IMR-90 (cell line): Measurements from ENCODE around the gene TEX13B. TPM values are rescaled to one million over a fixed set of nuclear protein-coding genes. Genes with fewer than 3 reads are reported as not detected.
A peak's percentile ranks its signal among the peaks of the same experiment; 100 is the strongest.

ENCODE experiments used
- ATAC-seq: fragments of 200-7000 bp; cut with Tn5 transposase; 2 replicates; pipeline ENCODE4 v1.9.1; 2020; ENCODE audit warnings: low read depth, mild to moderate bottlenecking, moderate library complexity
- BruUV-seq: library from RNA; stranded (reverse); fragments of 400-500 nt; replicated peaks from 2 replicates; lab custom pipeline; 2021; lab: Mats Ljungman, UMichigan
- CTCF ChIA-PET: fragments of 300-600 bp; formaldehyde crosslinking; extraction: SDS; loops from one replicate; lab custom pipeline; 2021; ENCODE audit warnings: antibody characterized with exemption; lab: Yijun Ruan, JAX
- POLR2A ChIA-PET: fragments of 300-600 bp; sonication (Branson Sonifier 250); formaldehyde crosslinking; loops from one replicate; lab custom pipeline; 2022; ENCODE audit warnings: antibody characterized with exemption; ENCODE audit not compliant: unreplicated experiment; lab: Charles Lee
- DNase-seq: peaks from one replicate; pipeline ENCODE4 v3.0.0; 2013
- H2AFZ ChIP-seq: replicated peaks from 2 replicates; pipeline ENCODE3; 2013; ENCODE audit warnings: low read length, mild to moderate bottlenecking; ENCODE audit not compliant: poor library complexity
- H2AK5ac ChIP-seq: 2 replicates; pipeline ENCODE4 v1.6.1; 2013; ENCODE audit warnings: low read depth, low read length, inconsistent platforms
- H2AK9ac ChIP-seq: replicated peaks from 2 replicates; pipeline ENCODE3; 2013; ENCODE audit warnings: mild to moderate bottlenecking, low read depth, low read length, moderate library complexity; ENCODE audit not compliant: poor library complexity
- H2BK120ac ChIP-seq: 2 replicates; pipeline ENCODE4 v1.6.1; 2013; ENCODE audit warnings: low read depth, low read length, inconsistent platforms
- H2BK15ac ChIP-seq: 3 replicates; pipeline ENCODE4 v1.6.1; 2013; ENCODE audit warnings: low read depth, low read length, inconsistent platforms
- H2BK20ac ChIP-seq: 2 replicates; pipeline ENCODE4 v1.6.1; 2013; ENCODE audit warnings: low read depth, mild to moderate bottlenecking, inconsistent platforms, low read length, moderate library complexity
- H2BK5ac ChIP-seq: 2 replicates; pipeline ENCODE4 v1.6.1; 2013; ENCODE audit warnings: mild to moderate bottlenecking, low read depth, low read length, inconsistent platforms; ENCODE audit not compliant: poor library complexity, severe bottlenecking
- H3K14ac ChIP-seq: replicated peaks from 2 replicates; pipeline ENCODE4 v1.6.1; 2013; ENCODE audit warnings: low read depth, low read length, inconsistent platforms
- H3K18ac ChIP-seq: 2 replicates; pipeline ENCODE4 v1.6.1; 2013; ENCODE audit warnings: low read depth, low read length, control low read depth
- H3K23ac ChIP-seq: 2 replicates; pipeline ENCODE4 v1.6.1; 2013; ENCODE audit warnings: low read depth, low read length, inconsistent platforms
- H3K27ac ChIP-seq: 2 replicates; pipeline ENCODE4 v1.5.1; 2013; ENCODE audit warnings: mild to moderate bottlenecking, control low read depth, low read length; ENCODE audit not compliant: insufficient read depth
- H3K27me3 ChIP-seq: 2 replicates; pipeline ENCODE4 v1.6.1; 2013; ENCODE audit warnings: low read length; ENCODE audit not compliant: control insufficient read depth, insufficient read depth
- H3K36me3 ChIP-seq: 2 replicates; pipeline ENCODE4 v1.6.1; 2013; ENCODE audit warnings: low read length, mixed read lengths; ENCODE audit not compliant: control insufficient read depth, insufficient read depth
- H3K4ac ChIP-seq: 2 replicates; pipeline ENCODE4 v1.6.1; 2013; ENCODE audit warnings: low read depth, low read length, inconsistent platforms
- H3K4me1 ChIP-seq: 2 replicates; pipeline ENCODE4 v1.6.1; 2013; ENCODE audit warnings: low read length, mixed read lengths; ENCODE audit not compliant: control insufficient read depth, insufficient read depth
- H3K4me2 ChIP-seq: 2 replicates; pipeline ENCODE4 v1.6.1; 2013; ENCODE audit warnings: low read depth, mild to moderate bottlenecking, control low read depth, low read length, moderate library complexity
- H3K4me3 ChIP-seq: 2 replicates; pipeline ENCODE4 v1.5.1; 2013; ENCODE audit warnings: low read depth, mild to moderate bottlenecking, control low read depth, low read length, moderate library complexity; ENCODE audit not compliant: insufficient read depth
- H3K56ac ChIP-seq: 2 replicates; pipeline ENCODE4 v1.6.1; 2013; ENCODE audit warnings: low read length, inconsistent platforms; ENCODE audit not compliant: insufficient read depth; ENCODE audit errors: extremely low read depth
- H3K79me1 ChIP-seq, 2 experiments: 2 replicates each; pipeline ENCODE4 v1.6.1; 2013; ENCODE audit warnings: low read length in 2 of 2, inconsistent platforms in 1 of 2, low read depth in 1 of 2
- H3K9ac ChIP-seq: 2 replicates; pipeline ENCODE4 v1.6.1; 2013; ENCODE audit warnings: low read depth, low read length, control low read depth
- H3K9me1 ChIP-seq: 2 replicates; pipeline ENCODE4 v1.6.1; 2013; ENCODE audit warnings: low read length, inconsistent platforms; ENCODE audit not compliant: insufficient read depth
- H3K9me3 ChIP-seq: 2 replicates; pipeline ENCODE4 v1.6.1; 2013; ENCODE audit warnings: low read length; ENCODE audit not compliant: control insufficient read depth, insufficient read depth
- H4K20me1 ChIP-seq: 2 replicates; pipeline ENCODE4 v1.6.1; 2013; ENCODE audit warnings: low read length, inconsistent platforms; ENCODE audit not compliant: insufficient read depth
- H4K5ac ChIP-seq: 2 replicates; pipeline ENCODE4 v1.6.1; 2013; ENCODE audit warnings: mild to moderate bottlenecking, low read depth, low read length, control low read depth
- H4K8ac ChIP-seq, 2 experiments: 2 replicates each; pipeline ENCODE4 v1.6.1; 2013; ENCODE audit warnings: low read depth in 2 of 2, low read length in 2 of 2, control low read depth in 1 of 2, inconsistent platforms in 1 of 2
- H4K91ac ChIP-seq: 2 replicates; pipeline ENCODE4 v1.6.1; 2013; ENCODE audit warnings: low read depth, low read length, inconsistent platforms; ENCODE audit not compliant: insufficient read depth
- CTCF ChIP-seq: conservative IDR thresholded peaks from 2 replicates; pipeline ENCODE4 v1.5.1; 2012; ENCODE audit warnings: mild to moderate bottlenecking, low read depth, low read length, improper control_type of control experiment
- ELK1 ChIP-seq: fragments of 150-350 bp; IDR thresholded peaks from 2 replicates; pipeline ENCODE4 v1.6.1; 2016; ENCODE audit warnings: low read depth, mild to moderate bottlenecking, low read length, moderate library complexity, borderline replicate concordance
- RAD21 ChIP-seq: IDR thresholded peaks from 2 replicates; pipeline ENCODE4 v1.6.1; 2012; ENCODE audit warnings: low read length, improper control_type of control experiment
- SMC3 ChIP-seq: fragments of 150-350 bp; IDR thresholded peaks from 2 replicates; pipeline ENCODE4 v1.6.1; 2016; ENCODE audit warnings: low read depth, mild to moderate bottlenecking, antibody characterized with exemption, low read length, moderate library complexity
- WGBS, 2 experiments: methylation state at CpG; one replicate each; pipeline versions ENCODE4 v1.1.5 to v1.1.7; 2013; ENCODE audit warnings: missing lambda C conversion rate in 2 of 2; ENCODE audit not compliant: insufficient read length in 1 of 2; ENCODE audit errors: extremely low coverage in 2 of 2; 5-methylcytosine and 5-hydroxymethylcytosine counted together
- dilution Hi-C: fragments of 300-500 bp; cut with HindIII; formaldehyde crosslinking; loops from one replicate; pipeline ENCODE4 v1.14.3; 2018; ENCODE audit warnings: low sequenced_read_pairs; ENCODE audit not compliant: unreplicated experiment
- in situ Hi-C: fragments of 300-500 bp; cut with MboI; formaldehyde crosslinking; loops from 3 replicates; pipeline ENCODE4 v1.14.3; 2019; ENCODE audit warnings: low sequenced_read_pairs, inconsistent platforms, mixed read lengths
- intact Hi-C: fragments of 100-400 bp; cut with micrococcal nuclease; formaldehyde crosslinking; loops from 2 replicates; pipeline ENCODE4 v1.10.0; 2022
- polyA plus RNA-seq, 3 experiments: library from polyadenylated mRNA; depleted of rRNA; stranded (reverse); fragments of >200 nt; gene quantifications; 2 replicates each; pipeline ENCODE4 v1.2.3, GENCODE V29; 2012; ENCODE audit warnings: low replicate concordance in 1 of 3
- total RNA-seq: library from RNA; depleted of rRNA; stranded (reverse); fragments of >200 nt; gene quantifications from 2 replicates; pipeline ENCODE4 v1.2.3, GENCODE V29; 2012

TEX13B gene
- total and polyA plus RNA-seq, 2 of the 4 experiments (the other 2 are of a cell fraction), result not detected

- Histone ChIP-seq H4K8ac (no peak overlapping the region), H3K9me1 (no peaks in the 10 kb centered on the region), H2BK15ac (no peak overlapping the region), H3K18ac (no peak overlapping the region), H4K5ac (no peak overlapping the region), H2BK20ac (0 out of 2 replicates have a peak overlapping the region, but pooled peaks have one; percentile 8), H3K9ac (no peak overlapping the region), H3K79me1 (no peaks in the 10 kb centered on the region), H2BK120ac (no peak overlapping the region), H4K20me1 (no peaks in the 10 kb centered on the region), H2AK9ac (no peak overlapping the region), H3K14ac (no peak overlapping the region), H3K56ac (no peak overlapping the region), H3K4me3 (no peak overlapping the region), H3K4ac (no peak overlapping the region), H3K27ac (no peak overlapping the region), H3K9me3 (no peaks in the 10 kb centered on the region), H4K91ac (no peak overlapping the region), H3K4me1 (peaks cover 3% of the 10 kb centered on the region; the same call in 1 of the 2 replicates), H3K27me3 (peaks cover 19% of the 10 kb centered on the region), H2BK5ac (no peak overlapping the region), H3K23ac (no peak overlapping the region), H2AK5ac (no peak overlapping the region), H3K4me2 (no peak overlapping the region), H3K36me3 (no peaks in the 10 kb centered on the region), H2AFZ (no peak overlapping the region)
- no CpG with 5 or more reads among the region's 2 CpGs for WGBS, 2 experiments
- TF ChIP-seq ELK1, result no peak
- peak; percentile 58 for TF ChIP-seq CTCF
- peak; percentile 52 for TF ChIP-seq SMC3
- TF ChIP-seq RAD21, result peak; percentile 56
- BruUV-seq, result no TSS peak
- dilution Hi-C loops (no loop called here), intact Hi-C loops (loop anchor here (1.0 kb wide), 1 partner anchor 52 kb away; no protein-coding TSS in a partner anchor), in situ Hi-C loops (no loop called here)
- ChIA-PET POLR2A (no interaction called here), CTCF (interaction anchor here (1.1 to 1.4 kb wide), 2 partner anchors 14 to 51 kb away, joined by 5 read pairs; no protein-coding TSS in a partner anchor)
- ATAC-seq, result peak; percentile 61
- peak; percentile 28 for DNase-seq
Observed at GRCh38 chrX:108020631-108021030, 38.5 kb upstream of the TEX13B start.
